Measurements from ENCODE around the gene AKNA. TPM values are rescaled to one million over a fixed set of nuclear protein-coding genes. Genes with fewer than 3 reads are reported as not detected.

The AKNA gene
- total RNA-seq, 1 experiment from 2014 or later = 3.9 TPM

Other genes starting within 250 kb of the AKNA start
- gene COL27A1, start 232.4 kb downstream of the AKNA start, total RNA-seq (2022) = 20.1 and 21.4 TPM in 2 replicates
- gene ORM1, start 64.9 kb downstream of the AKNA start, total RNA-seq (2022) = not detected in 2 replicates
- gene ORM2, start 58.1 kb downstream of the AKNA start, total RNA-seq (2022) = not detected in 2 replicates
- 3.6 and 4.9 TPM in 2 replicates for gene WHRN, start 117.5 kb upstream of the AKNA start, total RNA-seq (2022)
- gene ATP6V1G1, start 199.8 kb upstream of the AKNA start, total RNA-seq (2022) = 50.1 and 59.5 TPM in 2 replicates
- gene TMEM268, start 223.3 kb upstream of the AKNA start, total RNA-seq (2022) = 6.2 and 7.0 TPM in 2 replicates

Measured in Calu3 (cell line).